ENCODE measurements around the gene POU6F1.

- TF ChIP-seq TFAM (CRISPR knock-in tag; conservative IDR thresholded peaks at IDR 0.05) (no peak), SMC3 (conservative IDR thresholded peaks at IDR 0.05; ENCODE audit: insufficient read depth, low read depth, low read length) (no peak), CTCF (IDR thresholded peaks at IDR 0.05 in 2 of 3, conservative IDR thresholded peaks at IDR 0.05 in 1 of 3; ENCODE audit: insufficient read depth in 2 of 3, low read depth in 1 of 3, low read length in 3 of 3) (no peak), ETV1 (tag; conservative IDR thresholded peaks at IDR 0.05; ENCODE audit: low read depth) (no peak), E4F1 (CRISPR knock-in tag; IDR thresholded peaks at IDR 0.05; ENCODE audit: borderline replicate concordance) (no peak), GABPA (tag; conservative IDR thresholded peaks at IDR 0.05; ENCODE audit: low read depth) (no peak), MTA3 (IDR thresholded peaks at IDR 0.05; ENCODE audit: borderline replicate concordance) (no peak)
Observed at GRCh38 chr12:51205350-51205749, 12.5 kb downstream of the POU6F1 start.

Measured in K562 (cell line).